Measurements from ENCODE around the gene KDM4F.

Gene KDM4F

DNA sequence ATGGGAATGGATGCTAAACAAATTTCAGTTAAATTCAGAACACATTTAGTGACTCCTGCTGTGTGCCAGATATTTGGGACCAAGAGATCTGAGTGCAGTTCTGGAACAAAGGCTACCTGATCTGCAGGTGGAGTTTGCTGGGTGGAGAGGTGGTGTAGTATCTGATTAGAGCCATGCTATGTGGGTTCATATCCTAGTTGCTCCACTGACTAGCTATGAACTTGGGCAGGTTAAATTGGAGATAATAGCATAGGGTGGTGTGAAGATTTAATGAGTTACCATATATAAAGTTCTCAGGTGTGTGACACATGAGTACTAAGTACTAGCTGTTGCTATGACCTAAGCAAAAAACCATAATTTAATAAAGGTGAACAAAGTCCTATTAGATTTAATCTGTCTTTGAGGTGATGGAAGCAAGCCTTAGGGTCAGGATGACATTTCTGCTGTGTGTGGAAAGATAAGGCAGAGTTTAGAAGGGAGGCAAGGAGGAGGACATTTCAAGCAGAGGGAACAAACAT, 42.5 kb downstream of the KDM4F start:
- TF ChIP-seq ZNF274 (IDR thresholded peaks at IDR 0.05; ENCODE audit: low read depth, low read length), result no peak

DNA sequence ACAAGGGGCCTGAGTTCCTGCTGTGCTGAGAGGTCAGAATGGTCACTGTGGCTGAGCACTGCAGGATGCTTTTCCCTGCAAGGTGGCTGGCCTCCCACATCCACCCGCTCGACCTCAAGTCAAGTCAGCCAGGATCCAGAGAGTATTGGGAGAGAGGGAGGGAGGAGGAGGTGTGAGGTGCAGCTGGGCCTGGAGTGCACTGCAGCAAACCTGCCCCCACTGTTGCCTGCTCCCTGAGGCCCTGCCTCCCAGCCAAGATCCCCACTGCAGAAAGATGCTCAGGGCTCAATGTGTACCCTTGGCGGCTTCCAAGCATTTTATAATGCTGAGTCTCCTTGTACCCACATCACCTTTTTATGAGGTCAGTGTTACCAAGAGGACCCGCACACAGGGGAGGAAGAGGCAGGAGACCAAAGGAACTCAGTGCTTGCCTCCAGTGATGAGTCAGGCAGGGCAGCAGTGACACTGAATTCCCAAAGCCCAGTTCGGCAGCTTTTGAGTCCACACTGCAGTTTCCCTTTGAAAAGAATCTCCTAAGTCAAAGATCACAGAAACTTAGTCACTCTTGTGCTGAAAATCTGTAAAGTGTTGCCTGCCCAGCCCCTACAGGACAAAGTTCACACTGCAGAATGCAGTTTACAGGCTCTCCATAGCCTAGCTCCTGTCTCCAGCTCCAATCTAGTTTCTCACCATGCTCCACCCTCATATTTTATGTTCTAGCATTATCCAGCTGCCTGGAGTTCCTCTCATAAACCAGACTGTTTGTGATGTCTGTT, 43.5 kb downstream of the KDM4F start:
- H3K4me3 ChIP-seq (ENCODE audit: low read length), result peak overlapping the region; percentile 45; the same call in 1 of the 2 replicates
- TF ChIP-seq ZNF274 (IDR thresholded peaks at IDR 0.05; ENCODE audit: low read depth, low read length), result no peak

More for the DNA sequence above, 42.5 kb downstream of the KDM4F start:
- peak overlapping the region; percentile 84; the same call in 1 of the 2 replicates for H3K4me3 ChIP-seq (ENCODE audit: low read length)

DNA sequence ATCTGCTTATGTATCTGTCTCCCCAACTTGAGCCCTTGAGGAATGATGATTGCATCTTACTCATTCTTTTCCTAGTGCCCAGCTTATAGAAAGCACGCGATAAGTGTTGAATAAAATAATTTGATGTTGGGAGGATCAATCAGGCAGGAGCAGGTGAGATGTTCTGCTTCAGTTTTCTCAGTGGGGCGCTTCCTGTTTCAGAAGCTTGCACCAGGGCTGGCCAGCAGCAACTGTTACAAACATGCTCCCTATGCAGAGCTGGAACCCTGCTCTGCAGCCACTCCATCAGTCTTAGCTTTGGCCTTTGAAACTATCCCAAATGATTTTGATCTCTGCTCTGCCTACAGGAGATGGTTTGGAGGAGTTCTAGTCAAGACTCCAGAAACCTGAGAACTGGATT, 44.3 kb downstream of the KDM4F start:
- peak overlapping the region; percentile 45; the same call in 1 of the 2 replicates for H3K4me3 ChIP-seq (ENCODE audit: low read length)
- no peak for TF ChIP-seq ZNF274 (IDR thresholded peaks at IDR 0.05; ENCODE audit: low read depth, low read length)

DNA sequence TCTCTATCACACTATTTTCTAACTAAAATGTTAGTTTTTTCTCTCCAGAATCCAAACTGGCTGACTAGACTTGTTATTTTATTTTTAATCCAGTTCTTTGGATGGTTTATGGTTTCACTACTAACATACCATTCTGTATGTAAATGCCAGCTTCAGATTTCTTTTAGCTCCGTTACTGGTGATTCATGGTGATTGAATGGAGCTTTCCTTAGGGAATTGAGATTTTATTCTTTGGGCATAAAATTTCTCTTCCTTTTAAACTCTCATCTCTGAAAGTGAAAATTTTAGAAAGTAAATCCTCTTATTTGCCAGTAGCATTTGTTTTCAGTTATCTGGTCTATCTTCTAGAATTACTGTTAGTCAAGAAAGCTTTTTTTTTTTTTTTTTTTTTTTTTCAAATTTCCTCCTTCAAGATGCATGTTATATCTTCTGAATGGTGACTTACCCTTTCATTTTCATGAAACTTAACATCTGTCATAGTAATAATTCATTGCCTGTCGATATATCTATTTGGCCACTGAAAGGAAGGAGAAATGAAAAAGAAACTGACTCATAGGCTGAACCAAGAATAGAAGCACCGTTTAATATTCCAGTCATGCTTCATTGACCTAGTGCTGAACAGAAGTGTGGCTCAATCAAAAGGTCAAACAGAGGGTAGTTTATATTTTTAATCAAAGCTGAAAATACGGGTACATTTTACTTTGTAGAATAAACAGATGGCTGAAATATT, 46.8 kb downstream of the KDM4F start:
- H3K4me3 ChIP-seq (ENCODE audit: low read length), result no peak overlapping the region
- TF ChIP-seq ZNF274 (IDR thresholded peaks at IDR 0.05; ENCODE audit: low read depth, low read length), result no peak

DNA sequence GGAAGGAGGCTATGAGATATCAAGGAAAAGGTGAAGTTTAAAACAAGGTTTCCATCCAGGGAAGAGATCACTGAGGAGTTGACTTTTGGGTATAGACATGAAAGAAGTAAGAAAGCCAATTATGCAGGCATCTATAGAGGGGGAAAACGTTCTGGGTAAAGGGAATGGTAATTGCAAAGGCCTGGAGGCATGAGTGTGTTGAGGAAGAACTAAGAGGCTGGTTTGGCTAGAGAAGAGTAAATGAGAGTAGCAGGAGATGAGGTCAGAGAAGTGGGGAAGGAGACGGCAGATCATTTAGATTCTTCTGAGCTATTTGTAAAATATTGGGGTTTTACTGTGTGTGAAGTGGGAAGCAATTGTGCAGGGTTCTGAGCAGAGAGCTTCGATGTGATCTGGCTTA, 48.0 kb downstream of the KDM4F start:
- H3K4me3 ChIP-seq (ENCODE audit: low read length), result no peak overlapping the region
- no peak for TF ChIP-seq ZNF274 (IDR thresholded peaks at IDR 0.05; ENCODE audit: low read depth, low read length)

DNA sequence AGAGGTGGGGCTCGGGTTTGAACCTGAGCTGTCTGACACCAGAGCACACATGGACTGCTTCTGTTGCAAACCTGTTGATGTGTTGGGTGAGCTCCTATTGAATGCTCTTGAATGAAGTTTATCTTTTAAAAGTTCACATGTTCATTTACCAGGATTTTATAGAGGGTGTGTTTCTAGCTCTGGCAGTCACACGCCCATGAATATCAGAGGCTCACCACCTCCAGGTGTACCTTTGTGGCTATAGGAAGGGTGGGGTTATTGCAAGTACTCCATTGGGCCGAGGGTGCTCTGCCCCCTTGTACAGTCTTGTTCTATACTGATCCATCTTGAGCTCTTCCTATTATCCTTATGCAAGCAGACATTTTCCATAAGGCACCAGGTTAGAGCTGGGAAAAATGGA, 49.6 kb downstream of the KDM4F start:
- H3K4me3 ChIP-seq (ENCODE audit: low read length), result no peak overlapping the region
- TF ChIP-seq ZNF274 (IDR thresholded peaks at IDR 0.05; ENCODE audit: low read depth, low read length), result no peak

DNA sequence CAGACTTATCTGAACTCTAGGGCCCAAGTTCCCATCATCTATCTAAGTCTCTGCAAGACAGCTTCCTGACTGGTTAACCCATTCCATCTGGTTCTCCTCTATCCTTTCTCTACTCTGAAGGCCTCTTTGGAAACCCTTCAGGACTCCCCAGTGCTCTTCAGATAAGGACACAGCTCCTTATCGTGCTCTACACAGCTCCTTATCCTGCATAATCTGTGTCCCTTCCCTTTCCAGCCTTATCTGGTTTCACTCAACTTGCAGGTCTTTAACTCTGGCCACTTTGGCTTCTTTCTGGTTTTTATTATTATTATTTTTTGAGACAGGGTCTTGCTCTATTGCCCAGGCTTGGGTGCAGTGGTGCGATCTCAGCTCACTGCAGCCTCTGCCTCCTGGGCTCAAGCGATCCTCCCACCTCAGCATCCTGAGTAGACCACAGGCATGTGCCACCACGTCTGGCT, 51.0 kb downstream of the KDM4F start:
- no peak overlapping the region for H3K4me3 ChIP-seq (ENCODE audit: low read length)
- no peak for TF ChIP-seq ZNF274 (IDR thresholded peaks at IDR 0.05; ENCODE audit: low read depth, low read length)
